Mononuclear cell (primary cell): Measurements from ENCODE around the gene ATP2A3. TPM values are rescaled to one million over a fixed set of nuclear protein-coding genes. Genes with fewer than 3 reads are reported as not detected.

ENCODE experiments used
- H3K27me3 ChIP-seq: 2 replicates; pipeline ENCODE4 v1.6.0; 2011; ENCODE audit warnings: low read length, control low read depth; ENCODE audit not compliant: insufficient read depth
- H3K4me1 ChIP-seq: 2 replicates; pipeline ENCODE4 v1.5.1; 2011; ENCODE audit warnings: mild to moderate bottlenecking, low read length, control low read depth; ENCODE audit not compliant: insufficient read depth
- H3K4me3 ChIP-seq: 2 replicates; pipeline ENCODE4 v1.5.1; 2011; ENCODE audit warnings: mild to moderate bottlenecking, low read length, moderate library complexity
- H3K9me3 ChIP-seq: 2 replicates; pipeline ENCODE4 v1.5.1; 2011; ENCODE audit warnings: low read depth, mild to moderate bottlenecking, control low read depth, low read length
- total RNA-seq: library from RNA; depleted of rRNA; stranded (reverse); fragments of >200 nt; gene quantifications from one replicate; pipeline ENCODE4 v1.2.3, GENCODE V29; 2012

Gene ATP2A3
- total RNA-seq, 1 donor, result 76.6 TPM

- Histone ChIP-seq H3K27me3 (no peaks in the 10 kb centered on the region), H3K4me1 (peaks cover 51% of the 10 kb centered on the region), H3K9me3 (no peaks in the 10 kb centered on the region), H3K4me3 (no peak overlapping the region)
Observed at GRCh38 chr17:3970668-3971067, 6.4 kb upstream of the ATP2A3 start.

- H3K27me3 ChIP-seq, result no peaks in the 10 kb centered on the region
- H3K4me1 ChIP-seq, result peaks cover 58% of the 10 kb centered on the region
- H3K9me3 ChIP-seq, result no peaks in the 10 kb centered on the region
- no peak overlapping the region for H3K4me3 ChIP-seq
Observed at GRCh38 chr17:3969963-3970362, 5.7 kb upstream of the ATP2A3 start.

- Histone ChIP-seq H3K4me3 (no peak overlapping the region), H3K4me1 (peaks cover 50% of the 10 kb centered on the region), H3K27me3 (no peaks in the 10 kb centered on the region), H3K9me3 (no peaks in the 10 kb centered on the region)
Observed at GRCh38 chr17:3968886-3969524, 4.8 kb upstream of the ATP2A3 start.

- H3K27me3 ChIP-seq, result no peaks in the 10 kb centered on the region
- no peaks in the 10 kb centered on the region for H3K9me3 ChIP-seq
- H3K4me3 ChIP-seq, result no peak overlapping the region
- peaks cover 50% of the 10 kb centered on the region for H3K4me1 ChIP-seq
Observed at GRCh38 chr17:3968015-3968414, 3.8 kb upstream of the ATP2A3 start.

GRCh38 chr17:3966720-3967363 is 2.6 kb upstream of the ATP2A3 start:
- Histone ChIP-seq H3K4me1 (peaks cover 51% of the 10 kb centered on the region), H3K9me3 (no peaks in the 10 kb centered on the region), H3K4me3 (no peak overlapping the region), H3K27me3 (no peaks in the 10 kb centered on the region)

GRCh38 chr17:3965118-3965800 is 1.0 kb upstream of the ATP2A3 start:
- no peaks in the 10 kb centered on the region for H3K27me3 ChIP-seq
- H3K4me1 ChIP-seq, result peaks cover 66% of the 10 kb centered on the region
- H3K9me3 ChIP-seq, result no peaks in the 10 kb centered on the region
- H3K4me3 ChIP-seq, result peak overlapping the region; percentile 77

GRCh38 chr17:3963237-3964201 is 718 bp downstream of the ATP2A3 start:
- Histone ChIP-seq H3K4me3 (peak overlapping the region; percentile 77), H3K4me1 (peaks cover 80% of the 10 kb centered on the region), H3K27me3 (no peaks in the 10 kb centered on the region), H3K9me3 (no peaks in the 10 kb centered on the region)

- Histone ChIP-seq H3K4me3 (peak overlapping the region; percentile 77), H3K9me3 (no peaks in the 10 kb centered on the region), H3K27me3 (no peaks in the 10 kb centered on the region), H3K4me1 (peaks cover 78% of the 10 kb centered on the region)
Observed at GRCh38 chr17:3962965-3963236, 1.3 kb downstream of the ATP2A3 start.

- H3K4me3 ChIP-seq, result peak overlapping the region; percentile 77
- peaks cover 75% of the 10 kb centered on the region for H3K4me1 ChIP-seq
- H3K9me3 ChIP-seq, result no peaks in the 10 kb centered on the region
- no peaks in the 10 kb centered on the region for H3K27me3 ChIP-seq
Observed at GRCh38 chr17:3962217-3962964, 1.8 kb downstream of the ATP2A3 start.

- peak overlapping the region; percentile 4 for H3K4me3 ChIP-seq
- H3K27me3 ChIP-seq, result no peaks in the 10 kb centered on the region
- no peaks in the 10 kb centered on the region for H3K9me3 ChIP-seq
- peaks cover 72% of the 10 kb centered on the region for H3K4me1 ChIP-seq
Observed at GRCh38 chr17:3961564-3962047, 2.6 kb downstream of the ATP2A3 start.

- Histone ChIP-seq H3K9me3 (no peaks in the 10 kb centered on the region), H3K27me3 (no peaks in the 10 kb centered on the region), H3K4me1 (peaks cover 66% of the 10 kb centered on the region), H3K4me3 (no peak overlapping the region)
Observed at GRCh38 chr17:3960764-3961163, 3.5 kb downstream of the ATP2A3 start.

- H3K4me1 ChIP-seq, result peaks cover 59% of the 10 kb centered on the region
- no peak overlapping the region for H3K4me3 ChIP-seq
Observed at GRCh38 chr17:3959921-3960601, 4.2 kb downstream of the ATP2A3 start.

GRCh38 chr17:3959295-3959899 is 4.8 kb downstream of the ATP2A3 start:
- H3K4me3 ChIP-seq, result no peak overlapping the region
- peaks cover 58% of the 10 kb centered on the region for H3K4me1 ChIP-seq
- no peaks in the 10 kb centered on the region for H3K9me3 ChIP-seq
- no peaks in the 10 kb centered on the region for H3K27me3 ChIP-seq

More at GRCh38 chr17:3959921-3960601, 4.2 kb downstream of the ATP2A3 start:
- Histone ChIP-seq H3K27me3 (no peaks in the 10 kb centered on the region), H3K9me3 (no peaks in the 10 kb centered on the region)
